Activated CD8-positive, alpha-beta memory T cell treated with anti-CD3 and anti-CD28 coated beads for 48 hours (primary cell): ENCODE data around the gene COL5A1.

Experiments used
- DNase-seq, 3 experiments: peaks; one replicate each; pipeline ENCODE4 v3.0.0-alpha.2; 2020; ENCODE audit warnings: low read depth in 2 of 3, low spot score in 2 of 3

Gene COL5A1

DNA sequence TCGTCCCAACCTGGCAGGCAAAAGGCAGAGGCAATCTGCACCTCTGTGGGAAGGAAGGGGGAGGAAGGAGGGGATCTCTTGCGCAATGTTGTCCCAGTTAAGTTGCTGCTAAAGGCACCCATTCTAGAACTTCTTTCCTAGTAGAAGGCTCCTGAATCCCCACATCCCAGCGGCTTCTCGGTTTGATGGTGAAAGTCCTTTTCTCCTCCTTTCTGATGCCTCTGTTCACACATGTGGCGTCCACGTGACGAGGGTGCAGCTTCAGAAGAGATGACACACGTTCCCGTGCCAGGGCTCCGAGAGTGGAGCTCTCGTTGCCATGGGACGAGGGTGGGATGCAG is 142.1 kb downstream of the COL5A1 start:
- no peak for DNase-seq

DNA sequence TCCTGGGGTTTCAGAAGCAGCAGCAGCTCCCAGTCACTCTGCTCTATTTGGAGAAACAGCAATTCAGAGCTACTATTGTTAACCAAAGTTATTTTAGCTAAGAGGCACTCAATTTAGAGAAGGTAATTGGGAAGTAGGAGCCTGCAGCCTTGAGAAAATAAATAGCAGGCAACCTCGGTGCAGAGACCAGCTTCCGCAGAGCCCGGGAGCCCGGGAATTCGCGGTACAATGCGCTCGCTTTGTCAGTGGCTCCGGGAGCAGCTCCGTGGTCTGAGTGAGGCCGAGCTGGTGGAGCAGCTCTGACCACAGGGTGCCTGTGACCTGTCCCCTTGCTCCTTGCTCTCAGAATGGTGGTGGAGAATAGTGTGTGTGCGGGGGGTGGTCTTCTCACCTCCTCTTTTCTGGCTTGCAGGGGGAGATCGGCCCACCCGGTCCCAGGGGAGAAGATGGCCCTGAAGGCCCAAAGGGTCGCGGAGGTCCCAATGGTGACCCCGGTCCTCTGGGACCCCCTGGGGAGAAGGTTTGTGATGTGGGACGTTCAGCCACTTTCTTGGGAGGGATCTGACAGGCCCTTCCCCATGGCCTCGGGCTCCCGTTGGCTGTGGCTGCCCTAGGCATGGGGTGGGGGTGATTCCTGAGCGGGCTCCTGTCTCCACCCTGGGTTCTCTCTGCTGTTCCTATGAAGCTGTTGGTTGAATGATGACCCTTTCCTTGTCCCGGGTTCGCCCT is 143.1 kb downstream of the COL5A1 start:
- DNase-seq = no peak

GRCh38 chr9:134785325-134786108 is 143.9 kb downstream of the COL5A1 start:
- no peak for DNase-seq

DNA sequence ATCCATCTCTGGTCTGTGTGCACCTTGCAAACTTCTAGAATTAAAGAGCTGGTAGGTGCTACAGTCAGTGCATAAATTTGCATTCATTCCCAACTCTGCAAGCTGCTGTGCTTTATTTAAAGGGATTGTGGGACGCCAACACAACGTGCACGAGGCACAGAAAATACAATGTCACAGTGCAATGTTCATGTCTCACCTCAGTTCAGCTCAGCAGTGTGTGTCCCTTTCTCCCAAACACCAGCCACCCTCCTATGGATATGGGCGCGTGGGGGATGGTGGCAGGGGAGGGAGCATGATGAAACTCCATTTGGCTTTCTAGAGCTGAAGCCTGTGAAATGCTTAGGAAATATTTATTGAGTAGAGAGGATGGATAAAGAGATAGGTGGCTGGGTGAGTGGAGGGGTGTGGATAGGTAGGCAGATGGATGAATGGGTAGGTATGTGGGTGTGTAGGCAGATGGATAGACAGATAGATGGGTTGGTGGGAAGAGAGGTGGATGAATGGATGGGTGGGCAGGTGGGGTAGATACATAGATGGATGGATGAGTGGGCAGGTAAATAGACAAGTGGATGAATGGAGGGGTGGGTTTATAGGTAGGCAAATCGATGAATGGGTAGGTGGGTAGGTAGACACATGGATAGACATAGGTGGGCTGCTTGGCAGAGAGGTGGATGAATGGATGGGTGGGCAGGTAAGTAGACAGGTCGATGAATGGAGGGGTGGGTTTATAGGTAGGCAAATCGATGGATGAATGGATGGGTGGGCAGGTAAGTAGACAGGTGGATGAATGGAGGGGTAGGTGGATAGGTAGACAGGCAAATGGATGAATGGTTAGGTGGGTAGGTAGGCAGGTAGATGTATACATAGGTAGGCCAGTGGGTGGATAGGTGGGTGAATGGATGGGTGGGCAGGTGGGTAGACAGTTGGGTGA is 146.3 kb downstream of the COL5A1 start:
- no peak for DNase-seq

GRCh38 chr9:134789168-134789567 is 147.6 kb downstream of the COL5A1 start:
- no peak for DNase-seq

GRCh38 chr9:134791009-134791408 is 149.4 kb downstream of the COL5A1 start:
- no peak for DNase-seq

DNA sequence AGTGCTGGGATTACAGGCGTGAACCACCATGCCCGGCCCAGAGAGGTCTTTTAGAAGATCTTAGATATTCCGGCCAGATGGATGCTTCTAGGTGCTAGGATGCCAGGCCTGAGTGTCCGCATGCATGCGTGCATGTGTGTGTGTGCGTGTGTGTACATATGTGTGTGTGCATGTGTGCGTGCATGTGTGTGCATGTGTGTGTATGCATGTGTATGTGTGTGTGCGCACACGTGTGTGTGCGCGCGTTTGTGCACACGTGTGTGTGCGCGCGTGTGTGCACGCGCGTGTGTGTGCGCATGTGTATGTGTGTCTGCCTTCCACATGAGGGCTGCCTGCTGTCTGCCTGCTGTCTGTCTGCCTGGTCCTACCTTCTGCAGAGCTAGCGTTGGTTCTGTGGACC is 151.0 kb downstream of the COL5A1 start:
- DNase-seq = no peak

- DNase-seq = no peak
Measured at GRCh38 chr9:134793288-134794188, 151.9 kb downstream of the COL5A1 start.

GRCh38 chr9:134794663-134795370 is 153.2 kb downstream of the COL5A1 start:
- no peak for DNase-seq

DNA sequence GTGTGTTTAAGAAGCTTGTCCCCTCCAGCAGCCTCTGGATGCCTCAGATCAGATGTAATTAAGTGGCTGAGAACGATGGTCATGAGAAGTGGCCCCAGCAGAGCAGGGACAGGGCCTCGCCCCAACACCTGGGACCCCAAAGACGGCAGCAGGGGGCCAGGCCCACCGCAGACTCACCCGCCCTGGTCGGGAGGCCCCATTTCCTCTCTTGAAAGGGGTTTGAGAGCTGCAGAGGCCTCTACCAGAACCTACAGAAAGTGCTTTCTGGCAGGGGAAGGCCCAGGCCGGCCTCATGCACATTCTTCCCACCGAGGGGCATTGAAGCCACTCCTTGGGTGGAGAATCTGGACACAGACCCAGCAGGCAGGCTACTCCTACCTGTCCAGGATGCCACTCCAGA is 153.8 kb downstream of the COL5A1 start:
- no peak for DNase-seq

- DNase-seq = no peak
Measured at GRCh38 chr9:134796882-134797281, 155.3 kb downstream of the COL5A1 start.

DNA sequence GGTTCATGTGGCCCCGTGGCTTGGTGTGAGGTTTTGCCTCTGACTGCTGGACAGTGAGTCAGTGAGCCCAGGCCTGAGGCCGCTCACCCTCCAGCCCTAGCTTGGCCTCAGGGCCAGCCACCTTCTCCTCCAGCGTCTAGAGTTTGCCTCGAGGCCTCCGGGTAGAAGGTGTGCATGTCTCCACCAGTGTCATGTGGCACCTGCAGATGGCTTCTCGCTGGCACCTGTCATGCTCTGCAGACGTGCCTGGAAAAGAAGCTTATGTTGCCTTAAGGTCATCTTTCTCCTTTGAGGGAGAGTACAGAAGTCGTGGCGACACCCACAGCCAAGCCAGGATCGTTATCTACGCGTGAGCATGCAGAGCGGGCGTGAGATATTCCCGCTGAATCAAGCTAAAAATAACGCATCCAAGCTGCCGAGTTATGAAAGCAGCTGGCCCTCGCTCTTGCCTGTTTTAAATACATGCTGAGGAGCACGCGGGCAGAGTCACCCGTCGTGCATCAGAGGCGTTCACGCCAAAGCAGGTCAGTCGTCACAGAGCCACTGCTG is 159.3 kb downstream of the COL5A1 start:
- no peak for DNase-seq

GRCh38 chr9:134802216-134802795 is 160.7 kb downstream of the COL5A1 start:
- no peak for DNase-seq

DNA sequence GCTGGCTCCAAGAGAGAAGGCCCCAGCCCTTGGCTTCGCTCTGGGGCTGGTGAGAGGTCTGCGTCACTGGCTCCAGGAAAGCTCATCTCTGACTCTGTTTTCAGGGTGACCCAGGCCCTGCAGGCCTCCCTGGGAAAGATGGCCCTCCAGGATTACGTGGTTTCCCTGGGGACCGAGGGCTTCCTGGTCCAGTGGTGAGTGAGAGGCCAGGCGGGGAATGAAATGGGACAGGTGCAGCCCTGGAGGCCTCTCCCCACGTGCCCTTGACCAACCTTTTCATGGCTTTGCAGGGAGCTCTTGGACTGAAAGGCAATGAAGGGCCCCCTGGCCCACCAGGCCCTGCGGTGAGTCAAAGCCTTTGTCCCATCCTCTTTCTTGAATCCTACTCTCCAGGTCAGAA is 163.3 kb downstream of the COL5A1 start:
- DNase-seq = no peak

DNA sequence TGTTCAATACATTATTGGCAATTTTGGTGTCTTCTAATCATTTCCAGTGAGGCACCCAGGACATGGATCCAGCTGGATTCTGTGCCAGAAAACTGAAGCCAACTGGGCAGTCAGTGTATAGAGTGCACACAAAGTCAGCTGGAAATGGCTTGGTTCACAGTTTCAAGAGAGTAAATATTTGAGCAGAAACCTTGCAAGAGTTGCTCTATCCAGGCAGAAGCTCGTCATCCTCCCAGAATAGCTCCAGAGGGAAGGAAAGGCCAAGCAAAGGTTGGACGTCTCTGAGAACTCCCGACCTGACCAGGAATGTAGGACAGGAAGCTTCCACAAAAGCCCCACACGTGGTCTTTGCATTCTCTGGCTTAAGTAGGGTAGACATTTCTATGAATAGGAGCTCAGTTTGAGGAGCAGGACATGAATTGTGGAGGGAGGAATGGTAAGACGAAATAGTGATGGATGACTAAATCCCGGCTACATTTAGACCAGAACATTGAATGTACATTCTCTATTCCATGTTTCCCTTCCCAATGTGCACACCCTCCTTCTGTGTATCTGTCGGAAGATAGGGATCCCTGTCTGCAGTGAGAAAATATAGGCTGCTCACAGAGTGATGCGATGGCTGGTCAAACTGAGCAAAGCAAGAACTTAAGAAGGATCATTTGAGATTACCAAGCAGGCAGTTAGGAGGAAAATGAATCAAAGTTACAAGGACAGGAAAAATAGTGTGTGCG is 166.3 kb downstream of the COL5A1 start:
- no peak for DNase-seq

- DNase-seq = no peak
Measured at GRCh38 chr9:134808447-134808792, 166.8 kb downstream of the COL5A1 start.

GRCh38 chr9:134809292-134809691 is 167.7 kb downstream of the COL5A1 start:
- DNase-seq = no peak

- no peak for DNase-seq
Measured at GRCh38 chr9:134809826-134810225, 168.2 kb downstream of the COL5A1 start.
